GM19438 (cell line): ENCODE results near the gene ANKZF1.

ENCODE experiments used
- ATAC-seq: cut with Tn5 transposase; IDR thresholded peaks from one replicate; pipeline ENCODE4 v1.9.1; 2021; ENCODE audit warnings: low read depth; ENCODE audit not compliant: unreplicated experiment

The ANKZF1 gene

GRCh38 chr2:219280651-219281050 lies 51.0 kb downstream of the ANKZF1 start:
- no peak for ATAC-seq

GRCh38 chr2:219281588-219281987 lies 52.0 kb downstream of the ANKZF1 start:
- ATAC-seq = no peak

- ATAC-seq = no peak
Measured at GRCh38 chr2:219282375-219282774, 52.8 kb downstream of the ANKZF1 start.

GRCh38 chr2:219282943-219283581 lies 53.5 kb downstream of the ANKZF1 start:
- no peak for ATAC-seq

GRCh38 chr2:219284501-219285372 lies 55.1 kb downstream of the ANKZF1 start:
- ATAC-seq = no peak

GRCh38 chr2:219285373-219285735 lies 55.7 kb downstream of the ANKZF1 start:
- no peak for ATAC-seq

GRCh38 chr2:219285894-219286425 lies 56.4 kb downstream of the ANKZF1 start:
- ATAC-seq = no peak
